GM12878 (cell line): ENCODE measurements around the gene POLD2. TPM values are rescaled to one million over a fixed set of nuclear protein-coding genes. Genes with fewer than 3 reads are reported as not detected.
A peak's percentile ranks its signal among the peaks of the same experiment; 100 is the strongest.

Source experiments
- ATAC-seq: fragments of 200-7000 bp; cut with Tn5 transposase; 3 replicates; pipeline ENCODE4 v1.9.1; 2020; ENCODE audit warnings: mild to moderate bottlenecking, moderate library complexity
- BruUV-seq: library from RNA; stranded (reverse); fragments of 400-500 nt; replicated peaks from 2 replicates; lab custom pipeline; 2021; lab: Mats Ljungman, UMichigan
- CTCF ChIA-PET: fragments of 300-600 bp; sonication (Branson Sonifier 250); formaldehyde crosslinking; extraction: SDS; loops from one replicate; lab custom pipeline; 2021; ENCODE audit warnings: inconsistent platforms; lab: Yijun Ruan, JAX
- POLR2A ChIA-PET: fragments of 350-600 bp; formaldehyde crosslinking; extraction: SDS; loops from one replicate; lab custom pipeline; 2021; ENCODE audit warnings: inconsistent platforms; lab: Charles Lee
- RAD21 ChIA-PET: fragments of 300-600 bp; sonication (Branson Sonifier 250); formaldehyde crosslinking; loops from one replicate; lab custom pipeline; 2023; ENCODE audit warnings: antibody characterized with exemption; ENCODE audit not compliant: unreplicated experiment; lab: Charles Lee
- SMC1A ChIA-PET: fragments of 300-600 bp; sonication (Branson Sonifier 250); formaldehyde crosslinking; loops from one replicate; lab custom pipeline; 2023; ENCODE audit not compliant: unreplicated experiment, uncharacterized antibody; lab: Charles Lee
- DNase-seq: peaks from one replicate; pipeline ENCODE4 v3.0.0-alpha.2; 2011; ENCODE audit warnings: low read depth, low spot score
- FAIRE-seq: peaks from 3 replicates; lab custom pipeline; 2011; peaks lifted over from hg19 to GRCh38; lab: Jason Lieb, UNC
- H2AFZ ChIP-seq: 2 replicates; pipeline ENCODE4 v1.6.0; 2011; ENCODE audit warnings: low read depth, low read length, control low read depth; ENCODE audit not compliant: control insufficient read depth
- H3K27ac ChIP-seq: 2 replicates; pipeline ENCODE4 v1.5.1; 2011; ENCODE audit warnings: control low read depth; ENCODE audit not compliant: control insufficient read depth, insufficient read depth
- H3K27me3 ChIP-seq, 2 experiments: replicated peaks in 1 of 2; 2 replicates each; pipeline versions ENCODE4 v1.6.0 to v1.6.1; 2011; ENCODE audit warnings: low read length in 1 of 2; ENCODE audit not compliant: control insufficient read depth in 2 of 2, insufficient read depth in 2 of 2
- H3K36me3 ChIP-seq, 2 experiments: 2 replicates each; pipeline ENCODE4 v1.5.1; 2011; ENCODE audit warnings: low read length in 1 of 2; ENCODE audit not compliant: control insufficient read depth in 2 of 2, insufficient read depth in 2 of 2
- H3K4me1 ChIP-seq: 2 replicates; pipeline ENCODE4 v1.6.1; 2011; ENCODE audit warnings: mild to moderate bottlenecking, low read length, moderate library complexity, mixed read lengths; ENCODE audit not compliant: control insufficient read depth, insufficient read depth
- H3K4me2 ChIP-seq: 2 replicates; pipeline ENCODE4 v1.6.0; 2011; ENCODE audit warnings: control low read depth; ENCODE audit not compliant: control insufficient read depth, insufficient read depth
- H3K4me3 ChIP-seq: fragments of 200-600 bp; sonication (generic); 2 replicates; pipeline ENCODE4 v1.5.1; 2016
- H3K79me2 ChIP-seq: 2 replicates; pipeline ENCODE4 v1.6.0; 2011; ENCODE audit warnings: low read length; ENCODE audit not compliant: control insufficient read depth, insufficient read depth
- H3K9ac ChIP-seq: 2 replicates; pipeline ENCODE4 v1.8.0; 2011; ENCODE audit warnings: low read length, control low read depth, mixed read lengths; ENCODE audit not compliant: control insufficient read depth, insufficient read depth
- H3K9me3 ChIP-seq: replicated peaks from 3 replicates; pipeline ENCODE4 v1.5.1; 2011; ENCODE audit warnings: mild to moderate bottlenecking, low read length; ENCODE audit not compliant: control insufficient read depth, insufficient read depth
- H4K20me1 ChIP-seq: 2 replicates; pipeline ENCODE4 v1.6.0; 2011; ENCODE audit not compliant: control insufficient read depth, insufficient read depth
- CHD4 ChIP-seq: fragments of 200-600 bp; sonication (generic); IDR thresholded peaks from 2 replicates; pipeline ENCODE4 v1.6.1; 2016; ENCODE audit warnings: mild to moderate bottlenecking
- CREM ChIP-seq: IDR thresholded peaks from 2 replicates; pipeline ENCODE4 v1.6.1; 2014; ENCODE audit warnings: antibody characterized with exemption, low read depth
- E4F1 ChIP-seq: fragments of 450-650 bp; IDR thresholded peaks from 2 replicates; pipeline ENCODE4 v1.6.1; 2018; ENCODE audit warnings: borderline replicate concordance, mild to moderate bottlenecking; ENCODE audit not compliant: partially characterized antibody
- PBX3 ChIP-seq: IDR thresholded peaks from 2 replicates; pipeline ENCODE4 v1.6.1; 2011; ENCODE audit warnings: mild to moderate bottlenecking, low read depth, low read length, moderate library complexity; ENCODE audit not compliant: insufficient replicate concordance
- POLR2A ChIP-seq: IDR thresholded peaks from 2 replicates; pipeline ENCODE4 v1.6.1; 2011; ENCODE audit warnings: low read depth, mild to moderate bottlenecking, low read length
- RFX5 ChIP-seq: IDR thresholded peaks from 2 replicates; pipeline ENCODE4 v1.6.1; 2011; ENCODE audit warnings: low read depth, low read length, improper control_type of control experiment
- SMC3 ChIP-seq: IDR thresholded peaks from 2 replicates; pipeline ENCODE4 v1.6.1; 2011; ENCODE audit warnings: low read length, improper control_type of control experiment, borderline replicate concordance
- USF1 ChIP-seq: IDR thresholded peaks from 2 replicates; pipeline ENCODE4 v1.6.1; 2011; ENCODE audit warnings: borderline replicate concordance, low read depth, mild to moderate bottlenecking, moderate library complexity, mixed read lengths, low read length; ENCODE audit not compliant: insufficient read depth; ENCODE audit errors: extremely low read length
- WGBS: methylation state at CpG from one replicate; pipeline ENCODE4 v1.1.6; 2016; ENCODE audit warnings: low lambda C conversion rate; ENCODE audit not compliant: insufficient replicate concordance, insufficient coverage; ENCODE audit errors: missing lambda C conversion rate; 5-methylcytosine and 5-hydroxymethylcytosine counted together
- in situ Hi-C: fragments of 300-500 bp; cut with MboI; formaldehyde crosslinking; loops from 9 replicates; pipeline ENCODE4 v1.14.3; 2018; ENCODE audit warnings: mixed read lengths
- intact Hi-C: fragments of 100-400 bp; cut with micrococcal nuclease; formaldehyde crosslinking; loops from one replicate; pipeline ENCODE4 v1.14.2; 2022; ENCODE audit not compliant: unreplicated experiment
- polyA plus RNA-seq, 11 experiments: library from polyadenylated mRNA; depleted of rRNA in 4 of 11; unstranded in 6 of 11; stranded (reverse) in 5 of 11; fragments of >200 nt; fragmentation: Nextera tagmentation in 4 of 11; fragmentation: Illumina TruSeq in 1 of 11; extraction: Ambion mirVana in 4 of 11; extraction: Trizol in 1 of 11; gene quantifications; 1 replicate in 1 of 11; 2 replicates in 10 of 11; pipeline versions ENCODE4 v1.2.1 to v1.2.3, GENCODE V29; 2011 to 2016; ENCODE audit warnings: inconsistent platforms in 2 of 11, missing spikeins in 2 of 11, low read depth in 1 of 11
- total RNA-seq, 4 experiments: library from RNA; depleted of rRNA in 3 of 4; stranded (reverse); fragments of >200 nt in 3 of 4; fragmentation: Illumina TruSeq in 1 of 4; extraction: Trizol in 1 of 4; gene quantifications; 2 replicates each; pipeline versions ENCODE4 v1.2.1 to v1.2.3, GENCODE V29; 2013 to 2021

Gene POLD2
- total and polyA plus RNA-seq, 10 of the 15 experiments (the other 5 are each of a cell fraction or from before 2014, with no cell fraction given), result 19.1 to 287 (median 169) TPM

GRCh38 chr7:44116789-44117666 is 6.3 kb downstream of the POLD2 start:
- Histone ChIP-seq H2AFZ (no peak overlapping the region), H3K4me3 (no peak overlapping the region), H3K27ac (no peak overlapping the region), H3K9ac (no peak overlapping the region), H3K27me3 (no peaks in the 10 kb centered on the region), H3K36me3 (peaks cover 8 to 12% of the 10 kb centered on the region in 2 experiments; a peak in 3 of 4 replicates), H3K4me1 (no peaks in the 10 kb centered on the region), H3K4me2 (no peak overlapping the region), H3K79me2 (peaks cover 4% of the 10 kb centered on the region), H3K9me3 (no peaks in the 10 kb centered on the region), H4K20me1 (no peaks in the 10 kb centered on the region)
- BruUV-seq, result no TSS peak
- in situ Hi-C loops, result no loop called here
- ChIA-PET SMC1A (no interaction called here), RAD21 (no interaction called here), CTCF (interaction anchor here (0.6 kb wide), 1 partner anchor 46 kb away, joined by 3 read pairs; no protein-coding TSS in a partner anchor), POLR2A (no interaction called here)
- DNase-seq (no peak), FAIRE-seq (no peak), ATAC-seq (no peak)
- 86% methylated on average over 25 of the region's 25 CpGs for WGBS
- intact Hi-C loops, result no loop called here
- TF ChIP-seq CHD4 (no peak), POLR2A (0 out of 2 replicates have a peak, but pooled peaks have one; percentile 23)

- in situ Hi-C loops, result no loop called here
- Histone ChIP-seq H3K27ac (no peak overlapping the region), H3K4me2 (no peak overlapping the region), H3K27me3 (no peaks in the 10 kb centered on the region), H3K79me2 (no peaks in the 10 kb centered on the region; the same call in 1 of the 2 replicates), H3K36me3 (peaks cover 8 to 12% of the 10 kb centered on the region in 2 experiments; a peak in 3 of 4 replicates), H2AFZ (no peak overlapping the region), H3K9ac (no peak overlapping the region), H3K4me1 (no peaks in the 10 kb centered on the region), H3K4me3 (no peak overlapping the region), H3K9me3 (no peaks in the 10 kb centered on the region), H4K20me1 (no peaks in the 10 kb centered on the region)
- FAIRE-seq (no peak), DNase-seq (no peak), ATAC-seq (no peak)
- TF ChIP-seq RFX5 (no peak), CREM (no peak), USF1 (no peak), SMC3 (no peak), PBX3 (no peak), E4F1 (no peak)
- 90% methylated on average over 17 of the region's 17 CpGs for WGBS
- ChIA-PET CTCF (interaction anchor here (0.6 kb wide), 1 partner anchor 47 kb away, joined by 3 read pairs; no protein-coding TSS in a partner anchor), RAD21 (no interaction called here), SMC1A (no interaction called here), POLR2A (no interaction called here)
- intact Hi-C loops, result no loop called here
- BruUV-seq, result no TSS peak
These were observed 7.1 kb downstream of the POLD2 start for GRCh38 chr7:44116087-44116788.
